ENCODE data around the gene ABHD2. TPM values are rescaled to one million over a fixed set of nuclear protein-coding genes. Genes with fewer than 3 reads are reported as not detected.

Gene ABHD2
- total RNA-seq, 1 experiment from 2014 or later = 148 TPM

- peak overlapping the region; percentile 95 for H3K27ac ChIP-seq
- no peaks in the 10 kb centered on the region for H3K9me2 ChIP-seq (ENCODE audit: insufficient read depth)
- H3K4me1 ChIP-seq (replicated peaks; ENCODE audit: insufficient read depth) = peaks cover 89% of the 10 kb centered on the region
- H2AFZ ChIP-seq = no peak overlapping the region
- no peak for TF ChIP-seq CTCF (conservative IDR thresholded peaks at IDR 0.05)
- TF ChIP-seq EZH2 (IDR thresholded peaks at IDR 0.05; ENCODE audit: low read depth) = no peak
- peaks cover 33% of the 10 kb centered on the region for H3F3A ChIP-seq (ENCODE audit: insufficient read depth, low read depth)
- H3K36me3 ChIP-seq (ENCODE audit: low read depth) = peaks cover 13% of the 10 kb centered on the region; the same call in 1 of the 2 replicates
- BruUV-seq (replicated peaks) = no TSS peak
- ChIA-PET POLR2A (ENCODE audit: unreplicated experiment) (no interaction called here), CTCF (no interaction called here)
- intact Hi-C loops (cut with micrococcal nuclease; ENCODE audit: unreplicated experiment) = no loop called here
- DNase-seq = no peak
- H3K27me3 ChIP-seq (ENCODE audit: insufficient read depth, low read depth) = no peaks in the 10 kb centered on the region
- H3K79me2 ChIP-seq (ENCODE audit: low read depth) = peaks cover 76% of the 10 kb centered on the region
- H3K4me2 ChIP-seq = peak overlapping the region; percentile 64
- no peaks in the 10 kb centered on the region for H4K20me1 ChIP-seq (ENCODE audit: insufficient read depth)
- no peak overlapping the region for H3K4me3 ChIP-seq
- no peaks in the 10 kb centered on the region for H3K9me3 ChIP-seq (ENCODE audit: insufficient read depth, low read depth)
Observed at GRCh38 chr15:89106200-89106599, 17.9 kb downstream of the ABHD2 start.

- H3F3A ChIP-seq (ENCODE audit: insufficient read depth, low read depth) = peaks cover 31% of the 10 kb centered on the region
- H2AFZ ChIP-seq = no peak overlapping the region
- ChIA-PET CTCF (interaction anchor here (0.7 kb wide), 1 partner anchor 16 kb away, joined by 3 read pairs; no protein-coding TSS in a partner anchor), POLR2A (ENCODE audit: unreplicated experiment) (no interaction called here)
- no peak overlapping the region for H3K4me3 ChIP-seq
- H3K4me2 ChIP-seq = peak overlapping the region; percentile 30
- peak in 1 of 2 experiments; percentile 69 for DNase-seq
- H3K27ac ChIP-seq = peak overlapping the region; percentile 57
- H3K27me3 ChIP-seq (ENCODE audit: insufficient read depth, low read depth) = no peaks in the 10 kb centered on the region
- H3K9me3 ChIP-seq (ENCODE audit: insufficient read depth, low read depth) = no peaks in the 10 kb centered on the region
- H3K79me2 ChIP-seq (ENCODE audit: low read depth) = peaks cover 71% of the 10 kb centered on the region
- no peaks in the 10 kb centered on the region for H3K9me2 ChIP-seq (ENCODE audit: insufficient read depth)
- TF ChIP-seq EZH2 (IDR thresholded peaks at IDR 0.05; ENCODE audit: low read depth) = no peak
- no peak for TF ChIP-seq CTCF (conservative IDR thresholded peaks at IDR 0.05)
- intact Hi-C loops (cut with micrococcal nuclease; ENCODE audit: unreplicated experiment) = no loop called here
- H3K36me3 ChIP-seq (ENCODE audit: low read depth) = peaks cover 9% of the 10 kb centered on the region; the same call in 1 of the 2 replicates
- peaks cover 90% of the 10 kb centered on the region for H3K4me1 ChIP-seq (replicated peaks; ENCODE audit: insufficient read depth)
- H4K20me1 ChIP-seq (ENCODE audit: insufficient read depth) = no peaks in the 10 kb centered on the region
- BruUV-seq (replicated peaks) = no TSS peak
Observed at GRCh38 chr15:89107984-89108383, 19.7 kb downstream of the ABHD2 start.

GRCh38 chr15:89108835-89109234 lies 20.6 kb downstream of the ABHD2 start:
- H3K27ac ChIP-seq = no peak overlapping the region
- ChIA-PET CTCF (interaction anchor here (0.5 kb wide), 1 partner anchor 30 kb away, joined by 3 read pairs; no protein-coding TSS in a partner anchor), POLR2A (ENCODE audit: unreplicated experiment) (no interaction called here)
- DNase-seq = no peak
- no peaks in the 10 kb centered on the region for H4K20me1 ChIP-seq (ENCODE audit: insufficient read depth)
- no peaks in the 10 kb centered on the region for H3K9me2 ChIP-seq (ENCODE audit: insufficient read depth)
- peaks cover 37% of the 10 kb centered on the region for H3F3A ChIP-seq (ENCODE audit: insufficient read depth, low read depth)
- peaks cover 90% of the 10 kb centered on the region for H3K4me1 ChIP-seq (replicated peaks; ENCODE audit: insufficient read depth)
- peaks cover 71% of the 10 kb centered on the region for H3K79me2 ChIP-seq (ENCODE audit: low read depth)
- TF ChIP-seq EZH2 (IDR thresholded peaks at IDR 0.05; ENCODE audit: low read depth) (no peak), CTCF (conservative IDR thresholded peaks at IDR 0.05) (no peak)
- no peaks in the 10 kb centered on the region for H3K9me3 ChIP-seq (ENCODE audit: insufficient read depth, low read depth)
- intact Hi-C loops (cut with micrococcal nuclease; ENCODE audit: unreplicated experiment) = no loop called here
- no peak overlapping the region for H2AFZ ChIP-seq
- H3K27me3 ChIP-seq (ENCODE audit: insufficient read depth, low read depth) = no peaks in the 10 kb centered on the region
- no peak overlapping the region for H3K4me3 ChIP-seq
- no TSS peak for BruUV-seq (replicated peaks)
- peaks cover 12% of the 10 kb centered on the region for H3K36me3 ChIP-seq (ENCODE audit: low read depth)
- no peak overlapping the region for H3K4me2 ChIP-seq
